Mammary epithelial cell (primary cell): ENCODE data around the gene MARK2.

Experiments
- CTCF ChIP-seq, 2 donors: IDR thresholded peaks in 1 of 2; conservative IDR thresholded peaks in 1 of 2; 2 replicates each; pipeline ENCODE4 v1.5.1; 2011 to 2012; ENCODE audit warnings: inconsistent platforms in 2 of 2, low read length in 2 of 2, mild to moderate bottlenecking in 2 of 2, control low read depth in 1 of 2, low read depth in 1 of 2; ENCODE audit not compliant: insufficient read depth in 1 of 2; ENCODE audit errors: extremely low read depth in 1 of 2
- EZH2 ChIP-seq: IDR thresholded peaks from 2 replicates; pipeline ENCODE4 v1.6.1; 2012; ENCODE audit warnings: low read length, inconsistent platforms, borderline replicate concordance

- TF ChIP-seq CTCF (conservative IDR thresholded peaks at IDR 0.05 in 1 of 2, IDR thresholded peaks at IDR 0.05 in 1 of 2; ENCODE audit: extremely low read depth in 1 of 2, insufficient read depth in 1 of 2, low read depth in 1 of 2, low read length in 2 of 2) (no peak), EZH2 (no peak)
Measured at GRCh38 chr11:63933459-63933858, 94.5 kb downstream of the MARK2 start.
